HG02642 (cell line): ENCODE data around the gene ANKRD35.
"Not testable (repeated sequence)": the region's sequence is repeated elsewhere in the genome, so short reads cannot be mapped to it uniquely, and the experiment has no call there.

ENCODE experiments used
- ATAC-seq: cut with Tn5 transposase; IDR thresholded peaks from one replicate; pipeline ENCODE4 v1.9.1; 2021; ENCODE audit warnings: mild to moderate bottlenecking; ENCODE audit not compliant: unreplicated experiment, poor library complexity

ANKRD35 gene

DNA sequence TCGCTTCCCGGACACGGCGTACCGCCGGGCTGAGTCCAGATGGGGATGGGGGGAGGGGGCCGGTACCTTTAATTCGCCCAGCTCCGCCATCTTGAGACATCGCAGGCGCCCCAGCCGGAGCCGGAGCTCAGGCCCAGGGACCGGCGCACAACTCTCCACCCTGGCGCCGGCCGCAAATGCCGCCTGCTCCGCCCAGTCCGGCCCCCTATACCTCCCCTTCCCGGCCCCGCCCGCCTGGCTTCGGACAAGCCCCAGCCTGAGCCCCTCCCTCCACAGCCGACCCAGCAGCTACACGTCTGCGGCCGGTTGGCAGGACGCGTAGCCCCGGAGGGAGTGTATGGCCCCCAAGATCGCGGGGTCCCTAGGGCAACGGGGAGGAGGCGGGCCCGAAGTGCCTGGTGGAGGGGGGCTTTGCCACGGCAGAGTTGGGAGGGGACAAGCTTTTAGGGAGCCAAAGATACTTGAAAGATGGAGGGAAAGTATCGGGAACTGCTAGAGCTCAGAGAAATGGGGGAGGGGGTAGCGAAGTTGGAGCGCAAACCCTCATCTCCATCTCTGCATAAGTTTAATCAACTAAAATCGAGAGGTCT lies 26.7 kb downstream of the ANKRD35 start, which contains the start of gene PIAS3:
Gene PIAS3 (minus strand): TSS at position 181 of the 590 bp plus-strand sequence. CDS start 91 bp downstream, at position 90.
- peak; percentile 91 for ATAC-seq

DNA sequence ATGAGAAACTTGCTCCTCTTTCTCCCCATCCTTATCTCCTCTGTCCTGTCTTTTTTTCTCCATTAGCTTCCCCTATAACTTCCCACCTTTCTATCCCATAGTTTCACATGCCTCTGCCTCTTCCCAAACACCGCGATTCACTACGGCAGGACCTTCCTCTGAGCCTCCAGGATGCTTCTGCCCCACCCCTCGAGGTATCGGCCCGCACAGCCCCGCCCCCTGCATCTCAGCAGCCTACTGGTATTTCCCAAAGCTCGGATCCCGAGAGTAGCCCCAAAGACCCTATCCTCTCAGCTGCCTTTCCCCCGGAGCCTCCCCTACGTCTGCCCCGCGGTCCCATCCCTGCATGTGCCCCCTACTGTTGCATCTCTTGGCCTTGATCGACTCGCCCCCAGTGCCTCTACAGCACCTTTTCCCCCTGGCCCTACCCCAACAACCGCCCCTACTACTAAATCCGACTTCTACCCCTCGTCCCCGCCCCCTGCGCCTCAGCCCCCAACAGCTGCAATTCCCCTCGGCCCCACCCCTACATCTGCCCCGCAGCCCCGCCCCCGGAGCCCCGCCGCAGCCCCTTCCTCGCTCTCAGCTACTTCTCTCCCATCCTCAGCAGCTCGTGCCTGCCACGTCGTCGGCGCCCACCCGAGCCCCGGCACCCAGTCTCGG lies 27.3 kb downstream of the ANKRD35 start:
- ATAC-seq, result no peak

DNA sequence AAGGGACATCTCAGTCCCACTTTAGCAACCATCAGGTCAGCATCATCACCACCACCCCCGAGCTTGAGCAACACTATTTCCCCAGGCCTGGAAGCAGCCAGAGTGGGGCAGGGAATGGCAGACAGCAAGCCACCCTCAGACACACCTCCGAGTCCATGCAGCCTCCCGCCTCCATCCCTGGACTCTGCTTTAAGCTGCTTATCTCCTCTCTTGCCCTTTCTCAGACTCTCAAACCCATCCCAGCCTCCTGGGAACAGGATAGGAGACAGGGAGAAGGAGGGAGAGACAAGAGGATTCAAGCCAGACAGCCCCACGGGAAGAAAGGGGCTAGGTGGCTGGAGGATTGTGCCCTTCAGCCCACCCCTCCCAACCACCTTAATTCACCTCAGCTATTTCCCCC lies 28.5 kb downstream of the ANKRD35 start:
- ATAC-seq, result no peak

DNA sequence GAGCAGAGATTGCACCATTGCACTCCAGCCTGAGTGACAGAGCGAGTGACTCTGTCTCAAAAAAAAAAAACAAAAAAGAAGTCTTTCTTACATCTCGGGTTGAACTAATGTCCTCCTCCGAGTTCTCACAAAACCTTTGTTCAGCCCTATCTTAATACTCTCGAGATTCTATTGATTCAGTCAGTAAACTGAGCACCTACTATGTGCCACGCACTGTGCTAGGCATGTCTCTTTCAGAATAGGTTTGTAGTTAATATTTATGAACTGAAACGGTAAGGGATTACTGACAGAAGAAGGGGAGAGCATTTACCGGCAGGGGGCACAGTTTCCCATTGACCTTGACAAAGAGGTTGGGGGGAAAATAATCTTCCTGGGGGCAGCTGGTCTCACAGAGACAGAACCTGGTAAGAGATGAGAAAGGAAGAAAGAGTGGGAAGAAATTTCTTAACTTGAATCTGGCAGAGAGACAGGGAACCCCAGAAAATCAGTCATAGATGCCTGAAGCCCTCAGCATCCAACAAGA lies 30.2 kb downstream of the ANKRD35 start:
- ATAC-seq, result no peak

DNA sequence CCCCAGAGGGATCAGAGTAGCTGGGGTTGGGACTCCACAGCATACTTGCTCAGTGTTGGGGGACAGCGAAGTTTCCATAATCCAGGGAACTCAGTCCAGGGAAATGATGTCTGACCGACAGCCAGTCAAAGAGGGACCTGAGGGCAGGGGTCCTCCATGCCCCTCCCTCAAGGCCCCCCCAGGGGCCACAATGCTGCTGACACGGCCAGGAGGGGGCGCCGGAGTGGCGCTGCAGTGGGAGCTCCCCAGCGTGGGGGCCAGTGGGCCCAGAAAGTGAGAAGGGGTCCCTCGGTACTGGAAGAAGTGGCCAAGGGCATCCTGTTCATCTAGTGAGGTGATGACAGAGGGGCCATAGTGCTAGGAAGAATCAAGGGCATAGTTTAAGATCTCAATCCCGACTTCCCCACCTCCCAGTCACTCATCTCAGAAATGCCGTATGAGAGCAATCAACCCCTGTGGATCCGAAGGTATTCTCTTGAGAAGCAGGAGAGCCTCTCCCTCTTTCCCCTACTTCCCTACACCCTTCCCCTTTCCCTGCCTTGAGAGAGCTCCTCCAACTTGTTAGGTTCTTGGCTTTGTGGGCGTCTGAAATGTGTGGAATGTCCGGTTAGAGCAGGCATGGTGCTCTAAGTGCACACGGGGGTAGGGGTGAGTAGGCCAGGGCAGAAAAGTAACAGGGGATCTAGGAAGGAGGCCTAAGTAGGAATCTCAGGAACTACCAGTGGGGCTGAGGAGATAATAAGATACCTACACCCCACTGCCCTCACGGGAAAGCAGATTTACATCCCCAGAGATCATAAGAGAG lies 36.1 kb downstream of the ANKRD35 start:
- no peak for ATAC-seq

DNA sequence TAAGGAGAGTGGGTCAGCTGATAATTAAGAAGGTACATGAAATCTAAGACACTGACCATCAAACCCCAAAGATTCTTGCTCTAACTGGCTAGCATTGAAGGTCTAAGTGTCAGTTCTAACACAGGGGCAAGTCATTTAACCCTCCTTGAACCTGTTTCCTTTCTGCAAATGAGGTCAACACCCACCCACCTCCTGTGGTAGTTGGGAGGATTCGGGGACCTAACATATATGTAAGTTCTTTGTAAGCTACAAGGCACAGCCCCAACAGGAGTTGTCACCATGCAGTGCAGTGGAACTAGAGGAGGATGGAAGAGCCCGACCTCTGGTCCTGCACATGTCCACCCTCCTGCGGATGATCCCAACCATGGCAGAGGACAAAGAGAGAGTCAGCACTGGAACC lies 37.8 kb downstream of the ANKRD35 start:
- no peak for ATAC-seq

DNA sequence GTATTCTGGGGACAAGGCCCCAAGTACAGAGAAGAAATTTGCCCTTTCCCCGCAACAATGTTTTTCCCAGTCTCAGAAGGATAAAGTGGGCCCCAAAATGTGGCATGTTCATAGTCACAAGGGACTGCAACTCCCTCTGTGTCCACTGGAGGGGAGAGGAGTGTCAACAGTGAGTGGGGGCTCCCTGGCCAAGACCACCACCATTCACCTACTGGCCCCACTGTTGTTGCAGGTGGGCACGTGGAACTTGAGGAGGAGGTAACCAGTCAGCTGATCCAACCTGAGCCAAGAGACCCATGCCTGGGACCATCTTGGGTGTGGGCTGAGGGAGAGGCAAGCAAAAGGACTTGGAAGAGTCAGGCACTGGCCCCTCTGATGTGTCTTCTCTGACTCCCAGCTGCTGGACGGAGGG lies 39.5 kb downstream of the ANKRD35 start:
- no peak for ATAC-seq

GRCh38 chr1:145845514-145846161 lies 40.0 kb downstream of the ANKRD35 start, which contains the start of gene NUDT17:
NUDT17 (plus strand) TSS chr1:145845630; CDS start chr1:145845641, 11 bp downstream.
- peak; percentile 75 for ATAC-seq

- peak; percentile 70 for ATAC-seq
These were observed 40.5 kb downstream of the ANKRD35 start for GRCh38 chr1:145845144-145845513.

GRCh38 chr1:145843031-145843430 lies 42.6 kb downstream of the ANKRD35 start:
- ATAC-seq, result no peak

- no peak for ATAC-seq
These were observed 48.0 kb downstream of the ANKRD35 start for GRCh38 chr1:145837656-145838055.

DNA sequence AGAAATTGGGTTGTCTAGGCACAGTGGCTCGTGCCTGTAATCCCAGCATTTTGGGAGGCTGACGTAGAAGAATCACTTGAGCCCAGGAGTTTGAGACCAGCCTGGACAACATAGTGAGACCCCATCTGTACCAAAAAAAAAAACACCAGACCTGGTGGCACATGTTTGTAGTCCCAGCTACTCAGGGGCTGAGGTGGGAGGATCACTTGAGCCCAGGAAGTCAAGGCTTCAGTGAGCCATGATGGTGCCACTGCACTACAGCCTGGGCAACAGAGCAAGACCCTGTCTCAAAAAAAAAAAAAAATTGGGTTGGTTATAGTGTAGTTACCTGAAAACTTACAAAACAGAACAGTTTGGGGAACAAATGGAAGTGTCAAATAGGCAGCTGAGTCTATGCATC lies 54.9 kb downstream of the ANKRD35 start:
- ATAC-seq, result not testable (repeated sequence)

DNA sequence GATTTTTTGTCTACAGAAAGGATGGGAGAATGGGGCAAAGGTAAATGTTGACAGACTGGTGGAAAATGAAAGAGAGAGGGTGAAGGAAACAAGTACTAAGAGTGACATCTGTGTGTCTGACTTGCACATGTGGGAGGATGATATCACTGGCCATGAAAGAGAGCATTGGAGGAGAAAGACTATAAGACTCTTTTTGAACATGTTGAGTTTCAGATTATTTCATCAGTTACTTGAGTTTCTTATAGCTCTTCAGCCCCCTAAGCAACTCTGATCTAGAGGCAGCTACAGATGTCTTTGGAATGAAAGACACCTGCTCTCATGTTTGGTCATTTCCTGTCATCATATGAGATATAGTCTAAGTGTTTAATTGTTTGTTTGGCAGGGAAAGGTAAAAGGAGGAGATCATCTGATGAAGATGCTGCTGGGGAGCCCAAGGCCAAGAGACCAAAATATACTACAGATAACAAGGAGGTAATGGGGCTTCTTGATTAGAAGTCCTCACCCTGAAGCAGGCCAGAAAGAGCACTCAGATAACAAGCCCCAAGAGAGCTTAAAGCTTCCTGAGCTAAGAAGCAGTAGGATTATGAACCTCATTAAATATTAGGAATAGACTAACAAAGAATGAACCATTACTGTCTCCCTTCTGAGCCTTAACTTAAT lies 57.2 kb downstream of the ANKRD35 start:
- ATAC-seq, result no peak

- no peak for ATAC-seq
These were observed 57.7 kb downstream of the ANKRD35 start for GRCh38 chr1:145827966-145828365.

- ATAC-seq, result no peak
These were observed 59.6 kb downstream of the ANKRD35 start for GRCh38 chr1:145826030-145826429.

DNA sequence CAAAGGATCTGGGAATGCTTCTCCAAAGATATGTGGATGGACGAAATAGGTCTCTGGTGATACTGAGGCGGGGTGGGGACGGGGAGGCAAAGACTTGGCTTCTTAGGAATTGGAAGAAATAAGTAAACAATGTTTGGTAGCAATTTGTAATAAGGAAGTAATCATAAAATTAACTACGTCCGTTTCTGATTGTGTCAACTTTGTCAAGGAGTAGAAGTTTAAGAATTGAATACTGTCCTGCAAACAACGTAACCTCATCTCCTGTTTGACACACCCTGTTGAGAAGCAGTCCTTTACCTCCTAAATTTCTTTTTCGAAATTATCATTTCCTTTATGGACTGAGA lies 61.2 kb downstream of the ANKRD35 start:
- ATAC-seq, result no peak

DNA sequence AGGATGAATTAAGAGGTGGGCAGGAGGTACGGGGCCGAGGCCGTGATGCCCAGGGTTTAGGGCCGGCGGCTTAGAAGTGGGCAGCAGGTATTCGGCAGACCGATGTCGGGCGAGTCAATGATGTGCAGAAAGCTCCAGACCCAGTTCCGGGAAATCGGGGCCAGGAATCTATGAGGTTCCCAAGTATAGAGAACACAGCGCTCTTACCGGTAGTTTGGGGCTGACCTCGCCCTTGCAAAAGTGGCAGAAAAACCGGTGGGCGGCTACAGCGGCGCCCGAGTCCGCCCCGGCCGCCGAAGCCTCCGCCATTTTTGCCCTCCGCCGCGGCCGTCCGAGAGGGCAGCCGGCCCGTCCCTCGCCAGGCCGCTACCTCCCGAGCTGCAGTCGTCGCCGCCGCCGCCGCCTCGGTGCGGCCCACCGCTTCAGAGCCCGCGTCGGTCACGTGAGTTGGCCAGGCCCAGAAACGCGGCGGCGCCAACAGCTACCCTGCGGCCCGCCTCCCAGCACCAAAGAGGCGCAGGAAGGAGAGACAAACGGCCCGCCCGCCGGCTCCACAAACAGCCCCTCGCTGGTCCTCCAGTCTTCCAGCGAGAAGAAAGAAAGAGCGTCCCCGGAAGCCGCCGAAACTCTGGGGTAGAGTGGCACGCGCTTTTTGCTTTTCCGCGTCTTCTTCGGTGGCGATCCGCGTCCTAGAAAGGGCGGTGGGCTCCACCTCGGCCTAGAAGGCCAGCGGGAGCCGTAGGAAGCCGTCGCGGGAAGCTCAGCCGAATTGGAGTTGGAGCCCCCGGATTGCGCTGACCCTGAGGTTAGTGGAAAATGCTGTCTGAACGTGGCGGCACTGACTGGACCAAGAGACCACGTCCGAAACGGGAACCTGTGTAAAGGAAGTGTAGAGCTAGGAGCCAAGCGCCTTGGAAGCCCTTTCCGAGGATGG lies 61.8 kb downstream of the ANKRD35 start, which contains the start of the genes POLR3C and RNF115:
Gene POLR3C (plus strand): TSS at position 636 of the 934 bp plus-strand sequence. CDS start 1,577 bp downstream, outside the sequence.
Gene RNF115 (minus strand): TSS at position 531 of the 934 bp plus-strand sequence. CDS start 222 bp downstream, at position 309.
- ATAC-seq, result peak; percentile 86

- ATAC-seq, result not testable (repeated sequence)
These were observed 62.8 kb downstream of the ANKRD35 start for GRCh38 chr1:145822779-145823331.
